ENCODE measurements around the gene CD48.
"Not testable (repeated sequence)": the region's sequence is repeated elsewhere in the genome, so short reads cannot be mapped to it uniquely, and the experiment has no call there.

The CD48 gene

DNA sequence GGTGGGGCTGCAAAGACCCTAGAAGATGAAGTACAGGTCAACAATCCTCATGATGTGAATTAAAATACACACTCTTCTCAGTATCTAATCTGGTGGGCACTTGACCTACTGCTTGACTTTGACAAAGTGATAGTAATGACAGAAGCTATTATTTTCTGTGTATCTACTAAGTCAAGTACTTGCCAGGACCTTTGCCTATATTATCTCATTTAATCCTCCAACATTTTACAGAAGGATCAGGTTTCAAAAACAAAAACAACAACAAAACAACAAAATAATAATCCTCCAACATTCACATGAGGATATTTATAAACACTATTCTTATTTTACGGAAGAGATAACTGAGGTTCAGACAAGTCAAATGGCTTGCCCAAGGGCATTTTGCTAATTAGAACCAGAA, 4.4 kb upstream of the CD48 start:
- FAIRE-seq (peak; percentile 57), DNase-seq (ENCODE audit: insufficient read length, low spot score) (no peak)

DNA sequence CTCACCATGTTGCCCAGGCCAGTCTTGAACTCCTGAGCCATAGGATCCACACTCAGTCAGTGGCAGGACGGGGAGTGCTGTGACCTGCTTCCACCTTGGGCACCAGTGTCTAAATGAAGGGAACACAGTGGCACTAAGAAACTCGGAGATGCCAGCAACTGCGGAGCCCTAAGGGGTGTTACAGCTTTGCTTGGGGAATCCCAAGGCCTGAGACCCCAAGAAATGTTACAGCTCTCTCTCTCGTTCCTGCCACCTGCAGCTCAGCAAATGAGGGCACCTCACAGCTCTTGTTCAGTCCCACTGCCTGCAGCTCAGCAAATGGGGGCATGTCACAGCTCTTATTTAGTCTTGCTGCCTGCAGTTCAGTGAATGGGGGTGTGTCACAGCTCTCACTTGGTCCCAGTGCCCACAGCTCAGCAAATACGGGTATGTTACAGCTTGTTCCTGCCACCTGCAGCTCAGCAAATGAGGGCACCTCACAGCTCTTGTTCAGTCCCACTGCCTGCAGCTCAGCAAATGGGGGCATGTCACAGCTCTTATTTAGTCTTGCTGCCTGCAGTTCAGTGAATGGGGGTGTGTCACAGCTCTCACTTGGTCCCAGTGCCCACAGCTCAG, 2.5 kb upstream of the CD48 start:
- DNase-seq (ENCODE audit: insufficient read length, low spot score): not testable (repeated sequence)
- FAIRE-seq: peak; percentile 94

DNA sequence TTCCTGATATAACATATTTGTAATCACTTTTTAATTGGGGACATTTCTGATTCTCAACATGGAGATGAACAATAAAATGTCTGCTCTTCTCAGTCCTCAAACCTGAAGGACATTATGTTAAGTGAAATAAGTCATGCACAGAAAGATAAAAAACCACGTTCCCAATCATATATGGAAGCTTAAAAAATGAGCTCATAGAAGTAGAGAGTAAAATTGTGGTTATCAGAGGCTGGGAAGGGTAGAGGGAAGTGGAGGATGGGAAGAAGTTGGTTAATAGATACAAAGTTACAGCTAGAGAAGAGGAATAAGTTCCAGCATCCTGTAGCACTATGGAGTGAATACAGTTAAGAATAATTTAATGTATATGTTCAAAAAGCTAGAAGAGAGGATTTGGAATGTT, 1.5 kb upstream of the CD48 start:
- FAIRE-seq: no peak
- no peak for DNase-seq (ENCODE audit: insufficient read length, low spot score)

DNA sequence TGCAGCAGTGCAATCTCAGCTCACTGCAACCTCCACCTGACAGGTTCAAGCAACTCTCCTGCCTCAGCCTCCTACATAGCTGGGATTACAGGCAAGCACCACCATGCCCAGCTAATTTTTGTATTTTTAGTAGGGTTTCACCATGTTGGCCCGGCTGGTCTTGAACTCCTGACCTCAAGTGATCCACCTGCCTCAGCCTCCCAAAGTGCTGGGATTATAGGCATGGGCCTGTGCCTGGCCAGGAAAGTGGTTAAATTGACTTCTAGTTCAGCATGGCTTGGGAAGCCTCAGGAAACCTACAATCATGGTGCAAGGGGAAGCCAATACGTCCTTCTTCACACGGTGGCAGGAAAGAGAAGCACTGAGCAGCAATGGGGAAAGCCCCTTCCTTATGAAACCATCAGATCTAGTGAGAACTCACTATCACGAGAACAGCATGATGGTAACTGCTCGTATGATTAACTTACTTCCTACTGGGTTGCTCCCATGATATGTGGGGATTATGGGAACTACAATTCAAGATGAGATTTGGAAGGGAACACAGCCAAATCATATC, 981 bp upstream of the CD48 start:
- not testable (repeated sequence) for DNase-seq (ENCODE audit: insufficient read length, low spot score)
- FAIRE-seq: peak; percentile 100

DNA sequence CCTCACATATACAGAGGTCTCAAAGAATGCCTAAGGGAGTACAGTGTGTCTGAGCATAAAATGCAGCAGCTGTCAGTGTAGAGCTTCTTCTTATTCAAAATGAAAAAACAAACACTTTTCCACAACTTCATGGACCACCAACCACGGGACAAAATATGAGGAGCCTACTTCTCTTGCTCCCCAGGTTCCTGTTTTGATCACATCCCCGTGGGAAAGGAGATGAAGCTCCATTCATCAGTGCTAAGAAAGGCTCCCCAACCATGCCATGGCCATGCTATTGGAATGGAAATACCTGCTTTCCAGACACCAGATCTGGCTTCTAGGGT, 383 bp downstream of the CD48 start:
- FAIRE-seq (no peak), DNase-seq (ENCODE audit: insufficient read length, low spot score) (no peak)

DNA sequence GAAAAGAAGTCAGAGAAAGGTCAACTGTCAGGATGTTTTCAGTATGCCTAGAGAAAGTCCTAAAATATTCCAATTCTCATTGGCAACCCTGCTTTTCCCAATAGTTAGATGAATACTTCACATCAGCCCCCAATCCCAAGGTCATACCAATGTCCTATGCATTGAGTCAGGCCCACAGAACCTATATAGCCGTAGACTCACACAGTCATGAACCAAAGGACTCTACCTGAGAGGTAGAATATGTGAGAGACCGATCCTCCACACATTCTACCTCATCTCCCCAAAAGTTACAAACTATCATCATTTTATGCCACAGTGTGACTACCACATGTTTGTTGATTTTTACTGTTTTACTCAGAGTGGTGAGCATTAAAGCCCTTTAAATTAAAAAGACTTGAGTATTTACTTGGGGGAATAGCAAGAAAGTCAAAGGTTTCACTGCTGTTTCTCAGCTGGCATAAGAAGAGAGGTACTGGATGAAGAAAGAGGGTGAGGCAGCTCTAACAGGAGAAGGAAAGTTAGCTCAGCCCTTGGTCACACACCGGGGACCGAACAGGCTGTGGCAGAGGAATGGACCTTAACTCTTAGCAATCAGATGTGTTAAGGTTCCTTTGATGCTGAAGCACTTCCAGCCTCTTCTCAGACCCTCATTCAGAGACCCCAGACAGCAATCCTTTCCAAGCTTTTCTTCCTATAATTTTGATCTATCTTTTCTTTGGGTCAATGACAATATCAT, 937 bp downstream of the CD48 start:
- FAIRE-seq: no peak
- DNase-seq (ENCODE audit: insufficient read length, low spot score): no peak

DNA sequence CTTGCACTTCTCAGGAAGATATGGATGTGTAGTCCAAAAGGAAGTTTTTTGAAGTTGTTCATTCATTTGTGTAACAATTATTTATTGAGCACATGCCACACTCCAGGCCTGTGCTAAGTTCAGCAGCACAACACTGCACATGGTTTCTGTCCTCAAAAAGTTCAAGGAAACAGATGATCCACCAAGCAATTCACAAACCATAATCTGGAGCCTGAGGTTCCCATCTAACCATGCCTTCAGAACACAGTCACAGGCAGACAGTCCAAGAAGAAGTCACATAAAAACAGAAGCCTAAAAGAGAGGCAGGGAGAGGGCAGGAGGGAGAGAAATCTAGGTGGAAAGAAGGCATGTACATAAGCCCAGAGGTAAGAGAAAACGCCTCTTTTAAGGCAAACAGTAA, 1.9 kb downstream of the CD48 start:
- DNase-seq (ENCODE audit: insufficient read length, low spot score) (no peak), FAIRE-seq (no peak)

DNA sequence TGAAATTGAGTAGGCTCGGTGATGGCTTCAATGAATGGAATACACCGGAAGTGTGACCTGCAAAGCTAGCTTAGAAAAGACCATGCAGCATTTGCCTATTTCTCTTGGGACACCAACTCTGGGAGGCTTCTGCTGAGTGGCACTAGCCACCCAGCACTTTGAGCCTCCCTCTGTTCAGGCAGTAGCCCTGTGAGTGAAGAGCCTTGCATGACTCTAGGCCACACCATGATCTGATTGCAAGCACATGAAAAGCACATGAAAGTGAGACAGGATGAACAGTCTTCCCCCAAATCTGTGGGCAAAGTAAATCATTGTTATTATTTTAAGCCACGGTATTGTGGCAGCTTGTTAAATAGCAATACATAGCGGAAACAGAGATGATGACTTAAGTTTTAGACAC, 2.8 kb downstream of the CD48 start:
- FAIRE-seq (no peak), DNase-seq (ENCODE audit: insufficient read length, low spot score) (no peak)

DNA sequence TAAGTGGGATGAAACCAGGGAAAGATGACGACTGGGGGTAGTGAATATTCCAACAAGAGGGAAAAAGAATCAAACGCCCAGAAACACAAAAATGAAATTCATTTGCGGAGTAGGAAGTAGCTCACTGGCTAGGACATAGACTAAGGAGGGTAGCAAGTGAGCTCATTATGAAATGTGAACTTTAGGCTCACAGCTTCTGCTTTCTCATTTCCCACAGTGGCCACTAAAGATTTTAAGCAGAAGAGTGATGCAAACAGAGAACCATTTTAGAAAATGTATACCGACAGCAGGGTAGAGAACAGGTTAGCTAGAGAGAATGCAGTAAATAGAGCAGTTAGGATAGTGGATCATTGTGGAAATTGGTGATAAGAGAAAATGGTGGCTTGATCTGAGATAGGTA, 3.5 kb downstream of the CD48 start:
- DNase-seq (ENCODE audit: insufficient read length, low spot score) (no peak), FAIRE-seq (no peak)

DNA sequence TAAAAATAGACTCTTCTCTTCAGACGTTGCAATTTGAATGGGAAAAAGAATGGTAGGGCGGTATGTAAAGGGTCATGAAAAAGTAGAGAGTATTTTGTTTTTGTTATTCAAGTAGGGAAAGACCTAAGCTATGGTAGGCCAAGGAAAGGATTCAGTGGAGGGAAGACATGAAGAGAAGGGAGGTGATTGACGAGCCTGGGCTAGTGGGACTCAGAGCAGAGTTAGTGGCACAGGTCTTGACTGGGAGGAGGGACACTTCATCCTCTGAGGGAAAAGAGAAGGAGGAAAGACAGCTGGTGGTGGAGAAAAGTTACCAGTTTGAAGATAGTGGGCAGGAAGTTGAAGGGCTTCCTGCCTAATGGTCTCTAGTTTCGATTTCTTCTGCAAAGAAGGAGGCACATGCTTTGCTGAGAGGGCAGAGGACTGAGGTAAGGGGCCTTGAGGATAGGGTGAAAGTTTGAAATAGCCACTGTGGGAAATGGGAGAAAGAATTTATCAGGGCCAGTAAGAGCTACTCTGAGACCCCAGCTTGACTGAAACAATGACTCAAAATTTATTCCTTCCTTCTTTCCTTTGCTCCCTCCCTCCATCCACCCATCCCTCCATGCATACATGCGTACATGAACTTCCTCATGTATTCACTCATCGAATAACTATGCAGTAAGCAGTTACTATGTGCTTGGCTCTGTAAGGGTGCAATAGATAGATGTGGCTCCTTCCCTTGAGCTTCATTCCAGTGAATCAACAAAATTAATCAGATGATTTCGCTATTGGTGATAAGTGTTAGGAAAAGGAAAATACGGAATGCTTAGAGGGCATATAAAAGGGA, 4.2 kb downstream of the CD48 start:
- FAIRE-seq (peak; percentile 100), DNase-seq (ENCODE audit: insufficient read length, low spot score) (no peak)

DNA sequence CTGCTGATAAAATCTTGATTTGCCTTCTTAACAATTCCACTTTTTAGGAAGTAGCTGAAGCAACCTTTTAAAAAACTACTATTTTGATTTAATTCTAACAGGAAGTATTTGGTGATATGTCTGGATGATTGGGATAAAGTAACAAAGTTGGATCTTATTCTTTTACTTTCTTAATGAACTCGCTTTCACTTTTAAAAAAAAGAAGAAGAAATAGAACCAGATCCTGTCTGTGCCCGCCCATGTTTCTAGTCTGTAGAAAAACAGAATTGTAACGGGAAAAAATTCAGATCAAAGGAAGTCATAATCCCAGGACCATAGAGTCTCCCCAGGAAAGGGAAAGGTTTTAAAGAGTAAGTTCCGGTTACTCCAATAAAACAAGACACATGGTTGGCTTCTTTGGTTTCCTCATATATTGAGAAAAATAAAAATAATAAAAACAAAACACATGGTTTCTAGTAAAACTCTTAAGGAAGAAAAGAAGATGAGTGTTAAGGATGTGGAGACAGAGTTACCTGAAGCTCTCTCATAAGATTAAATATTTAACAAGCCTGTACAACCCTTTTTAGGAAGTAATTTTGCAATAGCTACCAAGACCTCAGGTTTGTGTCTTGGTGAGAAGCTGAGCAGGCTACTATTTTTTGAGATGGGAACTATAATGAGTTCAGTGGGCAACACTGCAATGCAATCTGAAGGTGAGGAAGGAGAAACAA, 4.9 kb downstream of the CD48 start:
- FAIRE-seq (peak; percentile 56), DNase-seq (ENCODE audit: insufficient read length, low spot score) (no peak)

DNA sequence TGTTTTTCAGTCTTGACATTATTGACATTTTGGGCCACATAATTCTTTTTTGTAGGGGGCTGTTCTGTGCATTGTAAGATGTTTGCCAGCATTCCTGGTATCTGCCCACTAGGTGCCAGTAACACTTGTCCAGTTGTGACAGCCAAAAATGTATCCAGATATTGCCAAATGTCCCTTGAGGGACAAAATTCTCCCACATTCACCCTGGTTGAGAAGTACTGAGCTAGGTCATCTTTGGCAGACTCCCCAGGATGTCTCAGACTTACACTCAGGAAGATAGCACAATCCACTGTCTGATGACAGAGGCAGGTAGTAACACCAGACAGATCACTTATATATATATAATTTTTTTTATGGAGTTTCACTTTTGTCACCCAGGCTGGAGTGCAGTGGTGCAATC, 5.9 kb downstream of the CD48 start:
- FAIRE-seq: peak; percentile 23

DNA sequence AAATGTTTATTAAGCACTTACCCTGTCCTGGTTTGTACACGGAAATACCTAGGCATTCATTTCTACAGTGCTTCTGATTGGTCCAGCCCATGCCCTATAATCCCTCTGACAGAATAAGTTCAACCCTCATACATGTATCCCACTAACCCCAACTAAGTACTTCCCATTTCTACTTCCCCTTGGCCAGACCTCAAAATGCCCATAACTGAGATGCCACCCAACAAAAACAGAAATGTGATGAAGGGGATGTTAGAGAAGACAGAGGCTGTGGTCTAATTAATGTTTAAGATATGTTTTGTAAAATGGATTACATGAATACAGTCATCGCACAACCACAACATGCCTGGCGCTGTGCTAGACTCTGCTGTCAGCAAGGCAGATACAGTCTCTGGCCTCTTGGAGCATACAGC, 6.4 kb downstream of the CD48 start:
- DNase-seq (ENCODE audit: insufficient read length, low spot score): not testable (repeated sequence)
- FAIRE-seq: peak; percentile 95

More for the DNA sequence above, 5.9 kb downstream of the CD48 start:
- DNase-seq (ENCODE audit: insufficient read length, low spot score): no peak

DNA sequence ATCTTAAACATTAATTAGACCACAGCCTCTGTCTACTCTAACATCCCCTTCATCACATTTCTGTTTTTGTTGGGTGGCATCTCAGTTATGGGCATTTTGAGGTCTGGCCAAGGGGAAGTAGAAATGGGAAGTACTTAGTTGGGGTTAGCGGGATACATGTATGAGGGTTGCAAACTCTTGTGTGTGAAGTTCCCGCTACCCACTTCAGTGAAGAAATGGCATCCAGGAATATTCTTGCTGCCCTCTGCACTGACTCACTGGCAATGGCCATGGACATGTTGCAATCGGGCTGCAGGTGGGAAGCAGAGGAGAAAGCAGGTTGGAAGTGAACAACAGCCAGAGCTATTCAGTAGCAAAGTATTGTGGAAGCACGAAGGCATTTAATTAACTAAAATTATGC, 7.4 kb downstream of the CD48 start:
- peak; percentile 95 for FAIRE-seq

DNA sequence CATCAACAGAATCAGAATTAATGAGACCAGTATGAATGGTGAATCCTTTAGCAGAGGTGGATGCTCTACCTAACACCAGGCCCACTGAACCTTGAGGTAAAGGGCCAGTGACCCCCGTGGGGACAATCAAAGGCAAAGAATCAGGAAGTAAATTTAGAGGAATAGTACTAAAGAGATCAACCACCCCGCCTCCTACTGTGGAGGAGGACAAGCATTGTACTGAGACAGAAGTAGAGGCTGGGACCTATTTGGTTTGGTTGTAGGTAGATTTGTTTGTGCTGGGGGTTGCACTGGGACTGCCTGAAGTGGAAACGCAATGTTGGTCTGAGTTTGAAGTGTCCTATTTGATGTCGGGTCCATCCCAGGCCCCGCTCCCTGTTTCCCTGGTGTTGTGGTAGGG, 9.5 kb downstream of the CD48 start:
- DNase-seq (ENCODE audit: insufficient read length, low spot score): no peak
- no peak for FAIRE-seq

More for the DNA sequence above, 7.4 kb downstream of the CD48 start:
- DNase-seq (ENCODE audit: insufficient read length, low spot score): no peak

DNA sequence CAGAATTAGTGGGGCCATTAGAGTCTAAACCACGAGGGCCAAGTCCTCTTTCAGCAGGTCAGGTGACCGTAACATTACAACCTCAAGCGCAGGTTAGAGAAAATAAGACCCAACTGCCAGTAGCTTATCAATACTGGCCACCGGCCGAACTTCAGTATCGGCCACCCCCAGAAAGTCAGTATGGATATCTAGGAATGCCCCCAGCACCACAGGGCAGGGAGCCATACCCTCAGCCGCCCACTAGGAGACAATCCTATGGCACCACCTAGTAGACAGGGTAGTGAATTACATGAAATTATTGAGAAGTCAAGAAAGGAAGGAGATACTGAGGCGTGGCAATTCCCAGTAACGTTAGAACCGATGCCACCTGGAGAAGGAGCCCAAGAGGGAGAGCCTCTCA, 19.2 kb downstream of the CD48 start:
- not testable (repeated sequence) for FAIRE-seq

DNA sequence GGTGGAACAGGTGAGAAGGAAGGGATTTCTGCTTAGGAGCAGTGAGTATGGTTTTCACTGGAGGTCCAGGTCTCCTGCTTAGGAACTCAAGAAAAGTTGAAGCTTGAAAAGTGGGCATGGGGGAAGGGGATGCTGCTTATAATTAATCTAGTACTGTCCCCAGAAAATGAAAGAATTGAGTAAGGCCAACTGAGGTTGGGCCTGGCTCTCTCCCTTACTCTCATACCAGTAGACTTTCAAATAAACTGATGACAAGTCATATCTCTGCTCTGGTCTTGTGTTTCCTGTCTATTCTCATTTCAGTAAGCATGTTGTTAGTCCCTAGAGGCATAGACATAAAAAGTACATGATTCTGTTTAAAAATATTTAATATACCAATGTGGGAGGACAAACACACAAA, 26.4 kb downstream of the CD48 start:
- FAIRE-seq (no peak), DNase-seq (ENCODE audit: insufficient read length, low spot score) (no peak)

More for the DNA sequence above, 19.2 kb downstream of the CD48 start:
- DNase-seq (ENCODE audit: insufficient read length, low spot score): not testable (repeated sequence)

DNA sequence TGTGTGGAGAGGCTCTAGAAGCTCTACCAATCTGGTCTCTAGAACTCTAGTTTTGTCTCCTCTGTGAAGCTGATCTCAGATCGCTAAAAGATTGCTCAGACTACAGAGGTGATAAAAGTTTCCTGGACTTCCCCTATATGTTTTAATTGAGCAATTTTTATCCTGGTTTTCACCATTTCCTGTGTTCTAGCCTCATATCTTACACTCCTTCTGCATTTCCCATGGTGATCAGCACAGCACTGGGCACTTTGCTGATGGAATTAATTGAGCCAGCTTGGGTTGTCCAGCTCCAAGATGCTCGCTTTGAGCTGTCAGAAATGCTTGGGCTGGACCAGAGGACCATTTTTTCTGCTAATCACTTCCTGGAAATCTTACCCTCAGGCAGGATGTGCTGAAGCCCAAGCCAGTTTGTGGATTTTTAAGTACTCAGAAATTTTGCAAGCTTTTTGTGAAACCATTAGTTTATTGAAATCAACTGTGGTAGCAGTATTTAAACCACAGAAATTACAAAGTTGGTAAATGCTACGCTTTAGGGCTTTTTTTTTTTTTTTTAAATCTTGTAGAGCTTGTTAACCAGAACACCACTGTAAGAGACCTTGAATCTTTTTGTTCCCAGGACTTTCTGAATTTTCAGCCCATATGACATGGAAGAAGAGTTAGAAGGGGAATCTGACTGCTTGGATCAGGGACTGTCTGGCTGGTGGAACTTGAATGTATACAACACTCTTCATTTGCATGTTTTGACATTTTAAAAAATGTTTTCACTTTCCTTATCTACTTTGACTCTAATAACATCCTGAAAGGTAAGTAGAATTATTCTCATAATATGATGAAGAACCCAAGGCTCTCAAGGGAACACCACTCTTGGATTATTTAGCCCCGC, 28.4 kb downstream of the CD48 start:
- peak; percentile 66 for FAIRE-seq
- DNase-seq (ENCODE audit: insufficient read length, low spot score): no peak

DNA sequence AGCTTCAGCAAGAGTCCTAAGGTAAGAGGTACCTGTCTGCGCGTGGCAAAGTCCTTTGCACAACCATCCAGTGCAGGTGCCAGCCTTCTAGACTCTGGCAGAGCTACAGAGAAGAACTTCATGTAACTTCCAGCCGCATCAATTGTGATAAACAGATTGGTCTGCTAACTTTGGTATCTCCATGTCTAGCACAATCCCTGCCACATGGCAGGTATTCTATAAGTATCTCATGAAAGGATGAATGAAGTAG, 29.8 kb downstream of the CD48 start:
- FAIRE-seq: no peak

More for the DNA sequence above, 29.8 kb downstream of the CD48 start:
- no peak for DNase-seq (ENCODE audit: insufficient read length, low spot score)
